Measurements from ENCODE around the gene LHX2. TPM values are rescaled to one million over a fixed set of nuclear protein-coding genes. Genes with fewer than 3 reads are reported as not detected.
"Not testable (repeated sequence)": the region's sequence is repeated elsewhere in the genome, so short reads cannot be mapped to it uniquely, and the experiment has no call there.

LHX2 gene, protein sequence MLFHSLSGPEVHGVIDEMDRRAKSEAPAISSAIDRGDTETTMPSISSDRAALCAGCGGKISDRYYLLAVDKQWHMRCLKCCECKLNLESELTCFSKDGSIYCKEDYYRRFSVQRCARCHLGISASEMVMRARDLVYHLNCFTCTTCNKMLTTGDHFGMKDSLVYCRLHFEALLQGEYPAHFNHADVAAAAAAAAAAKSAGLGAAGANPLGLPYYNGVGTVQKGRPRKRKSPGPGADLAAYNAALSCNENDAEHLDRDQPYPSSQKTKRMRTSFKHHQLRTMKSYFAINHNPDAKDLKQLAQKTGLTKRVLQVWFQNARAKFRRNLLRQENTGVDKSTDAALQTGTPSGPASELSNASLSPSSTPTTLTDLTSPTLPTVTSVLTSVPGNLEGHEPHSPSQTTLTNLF
- total RNA-seq: not detected

GRCh38 chr9:124011460-124012301 is at the start of gene LHX2:
TSS of gene LHX2 (plus strand) at chr9:124011768. CDS start at chr9:124012349, 581 bp downstream.
- H3K27ac Mint-ChIP-seq: no peak within 1 kb of the TSS
- H3K4me1 Mint-ChIP-seq: peaks cover 18% of the 10 kb centered on the region
- peaks cover 74% of the 10 kb centered on the region for H3K27me3 Mint-ChIP-seq
- DNase-seq: no peak
- H3K4me3 Mint-ChIP-seq: no peak within 1 kb of the TSS
- no peaks in the 10 kb centered on the region for H3K9me3 Mint-ChIP-seq
- CTCF ChIA-PET: no interaction called here
- peaks cover 15% of the 10 kb centered on the region for H3K36me3 Mint-ChIP-seq (ENCODE audit: low read depth)
- POLR2A ChIA-PET: no interaction called here

DNA sequence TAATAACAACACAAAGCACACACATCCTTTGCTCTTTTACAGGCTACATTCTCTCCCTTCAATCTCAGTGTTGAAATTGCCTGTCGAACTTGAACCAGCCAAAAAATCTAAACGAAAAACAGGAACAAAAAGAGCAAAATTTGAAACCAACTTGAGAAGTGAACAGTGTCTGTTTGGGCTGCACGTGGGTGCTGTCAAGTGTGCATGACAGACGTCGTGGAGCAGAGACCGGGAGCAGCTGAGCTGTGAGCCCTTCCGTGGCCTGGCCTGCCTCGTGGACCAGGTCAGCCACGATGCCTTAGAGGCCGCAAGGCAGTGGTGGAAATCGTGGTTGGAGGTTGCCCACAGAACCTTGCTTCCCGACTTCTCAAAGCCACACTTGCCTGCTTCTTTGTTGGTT is 46.8 kb upstream of the LHX2 start:
- Mint-ChIP-seq H3K27me3 (peaks cover 18% of the 10 kb centered on the region), H3K36me3 (ENCODE audit: low read depth) (no peaks in the 10 kb centered on the region), H3K4me1 (peaks cover 1% of the 10 kb centered on the region), H3K9me3 (no peaks in the 10 kb centered on the region), H3K27ac (no peak overlapping the region), H3K4me3 (no peak overlapping the region)
- DNase-seq: no peak
- ChIA-PET POLR2A (interaction anchor here (0.6 kb wide), 1 partner anchor 127 kb away, joined by 3 read pairs; no protein-coding TSS in a partner anchor), CTCF (no interaction called here)

GRCh38 chr9:123965801-123966686 is 45.5 kb upstream of the LHX2 start:
- Mint-ChIP-seq H3K27me3 (peaks cover 17% of the 10 kb centered on the region), H3K36me3 (ENCODE audit: low read depth) (no peaks in the 10 kb centered on the region), H3K9me3 (no peaks in the 10 kb centered on the region), H3K4me3 (no peak overlapping the region), H3K4me1 (peaks cover 1% of the 10 kb centered on the region), H3K27ac (no peak overlapping the region)
- ChIA-PET CTCF (no interaction called here), POLR2A (no interaction called here)
- no peak for DNase-seq

DNA sequence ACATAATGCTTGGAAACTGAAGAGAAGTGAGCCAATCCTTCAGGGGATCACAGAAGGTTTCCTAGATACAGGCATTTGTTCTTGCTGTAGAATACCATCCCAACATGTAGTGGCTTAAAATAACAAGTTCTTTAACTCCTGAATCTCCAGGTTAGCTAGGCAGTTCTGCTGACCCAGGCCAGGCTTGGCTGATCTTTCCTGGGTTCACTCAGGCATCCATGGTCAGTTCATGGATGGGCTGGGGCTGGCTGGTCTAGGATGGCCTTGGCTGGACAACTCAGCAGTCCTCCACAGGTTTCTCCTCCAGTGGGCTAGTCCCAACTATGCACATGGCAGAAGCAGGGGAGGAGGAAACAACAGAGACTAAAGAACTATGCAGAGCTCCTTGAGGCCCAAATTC is 44.2 kb upstream of the LHX2 start:
- Mint-ChIP-seq H3K4me3 (no peak overlapping the region), H3K27me3 (peaks cover 16% of the 10 kb centered on the region), H3K36me3 (ENCODE audit: low read depth) (no peaks in the 10 kb centered on the region), H3K4me1 (peaks cover 1% of the 10 kb centered on the region), H3K27ac (no peak overlapping the region), H3K9me3 (no peaks in the 10 kb centered on the region)
- ChIA-PET CTCF (no interaction called here), POLR2A (no interaction called here)
- no peak for DNase-seq

DNA sequence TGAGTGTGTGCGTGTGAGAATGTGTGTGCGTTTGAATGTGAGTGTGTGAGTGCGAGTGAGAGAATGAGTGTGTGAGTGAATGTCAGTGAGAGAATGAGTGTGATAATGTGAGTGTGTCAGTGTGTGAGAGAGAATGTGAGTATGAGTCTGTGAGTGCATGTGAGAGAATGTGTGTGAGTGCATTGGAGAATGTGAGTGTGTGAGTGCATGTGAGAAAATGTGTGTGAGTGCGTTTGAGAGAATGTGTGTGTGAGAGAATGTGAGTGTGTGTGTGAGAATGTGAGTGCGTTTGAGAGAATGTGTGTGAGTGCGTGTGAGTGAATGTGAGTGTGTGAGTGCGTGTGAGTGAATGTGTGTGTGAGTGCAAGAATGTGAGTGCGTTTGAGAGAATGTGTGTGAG is 39.0 kb upstream of the LHX2 start:
- no peak overlapping the region for H3K27ac Mint-ChIP-seq
- no peaks in the 10 kb centered on the region for H3K36me3 Mint-ChIP-seq (ENCODE audit: low read depth)
- ChIA-PET CTCF (no interaction called here), POLR2A (no interaction called here)
- peaks cover 6% of the 10 kb centered on the region for H3K27me3 Mint-ChIP-seq
- no peak overlapping the region for H3K4me3 Mint-ChIP-seq
- no peaks in the 10 kb centered on the region for H3K9me3 Mint-ChIP-seq
- no peaks in the 10 kb centered on the region for H3K4me1 Mint-ChIP-seq
- DNase-seq: no peak

DNA sequence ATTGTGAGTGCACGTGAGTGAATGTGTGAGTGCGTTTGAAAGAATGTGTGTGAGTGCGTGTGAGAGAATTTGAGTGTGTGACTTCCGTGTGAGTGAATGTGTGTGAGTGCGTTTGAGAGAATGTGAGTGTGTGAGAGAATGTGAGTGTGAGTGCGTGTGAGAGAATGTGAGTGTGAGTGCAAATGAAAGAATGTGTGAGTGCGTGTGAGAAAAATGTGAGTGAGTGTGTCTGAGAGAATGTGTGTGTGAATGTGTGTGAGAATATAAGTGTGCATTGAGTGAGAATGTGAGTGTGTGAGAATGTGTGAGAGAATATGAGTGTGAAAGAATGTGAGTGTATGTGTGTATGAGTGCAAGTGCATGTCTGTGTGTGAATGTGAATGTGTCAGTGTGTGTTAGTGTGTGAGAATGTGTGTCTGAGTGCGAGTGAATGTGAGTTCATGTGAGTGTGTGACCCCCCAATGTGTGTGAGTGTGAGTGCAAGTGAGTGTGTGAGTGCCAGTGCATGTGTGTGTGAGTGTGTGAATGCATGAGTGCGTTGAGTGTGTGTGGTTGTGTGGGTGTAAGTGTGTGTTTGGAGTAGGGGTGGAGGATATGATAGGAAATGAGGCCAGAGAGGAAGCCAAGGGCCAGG is 37.9 kb upstream of the LHX2 start:
- Mint-ChIP-seq H3K27me3 (peaks cover 6% of the 10 kb centered on the region), H3K4me3 (no peak overlapping the region), H3K27ac (no peak overlapping the region), H3K4me1 (no peaks in the 10 kb centered on the region), H3K36me3 (ENCODE audit: low read depth) (no peaks in the 10 kb centered on the region), H3K9me3 (no peaks in the 10 kb centered on the region)
- POLR2A ChIA-PET: no interaction called here
- DNase-seq: no peak
- CTCF ChIA-PET: no interaction called here

DNA sequence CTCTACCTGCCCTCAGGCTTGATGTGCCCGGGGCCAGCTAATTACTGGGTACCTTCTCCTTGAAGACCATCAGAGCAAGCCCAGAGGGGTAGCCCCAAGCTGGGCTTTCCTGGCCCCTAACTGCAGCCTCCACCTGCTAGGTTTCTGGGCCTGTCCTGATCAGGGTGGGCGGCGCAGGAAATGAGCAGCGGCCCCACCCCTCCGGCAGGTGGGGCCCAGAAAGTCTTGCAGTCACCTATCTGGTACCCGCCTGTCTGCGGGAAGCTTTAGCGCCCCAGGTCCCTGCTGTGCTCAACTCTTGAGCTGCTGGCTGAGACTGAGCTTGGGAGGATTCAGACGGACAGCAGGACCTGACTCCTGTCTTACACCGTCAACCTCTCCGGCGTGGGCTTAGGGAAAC is 37.1 kb upstream of the LHX2 start:
- DNase-seq: no peak
- Mint-ChIP-seq H3K36me3 (ENCODE audit: low read depth) (no peaks in the 10 kb centered on the region), H3K27ac (no peak overlapping the region), H3K27me3 (peaks cover 12% of the 10 kb centered on the region), H3K4me3 (no peak overlapping the region), H3K9me3 (no peaks in the 10 kb centered on the region), H3K4me1 (no peaks in the 10 kb centered on the region)
- ChIA-PET POLR2A (no interaction called here), CTCF (no interaction called here)

- Mint-ChIP-seq H3K27me3 (peaks cover 16% of the 10 kb centered on the region), H3K36me3 (ENCODE audit: low read depth) (no peaks in the 10 kb centered on the region)
- CTCF ChIA-PET: interaction anchor here (0.7 kb wide), 1 partner anchor 433 kb away, joined by 3 read pairs; no protein-coding TSS in a partner anchor
These were observed 35.7 kb upstream of the LHX2 start for GRCh38 chr9:123975871-123976270.

DNA sequence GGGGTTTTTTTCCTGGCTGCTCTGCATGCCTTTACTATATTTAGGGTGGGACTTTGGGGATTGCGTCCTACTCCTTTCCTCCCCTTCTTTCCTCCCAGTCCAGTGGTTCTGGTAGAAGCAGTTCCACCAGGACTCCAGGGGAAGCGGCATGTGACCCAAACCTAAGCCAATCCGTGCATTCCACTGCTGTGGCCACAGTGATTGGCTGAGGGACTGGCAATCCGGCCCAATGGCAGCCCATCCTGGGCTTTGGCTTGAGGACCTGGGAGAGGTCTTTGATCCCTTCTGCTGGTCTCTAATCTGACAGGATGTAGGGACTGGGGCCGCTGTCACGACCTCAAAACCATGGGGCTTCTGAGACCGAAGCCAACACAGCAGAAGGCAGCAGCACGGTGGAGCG is 35.0 kb upstream of the LHX2 start:
- POLR2A ChIA-PET; H3K4me3 Mint-ChIP-seq; DNase-seq; H3K36me3 Mint-ChIP-seq (ENCODE audit: low read depth); H3K4me1 Mint-ChIP-seq; H3K27ac Mint-ChIP-seq; H3K9me3 Mint-ChIP-seq; CTCF ChIA-PET: not testable (repeated sequence)
- H3K27me3 Mint-ChIP-seq: peaks cover 19% of the 10 kb centered on the region

More at GRCh38 chr9:123975871-123976270, 35.7 kb upstream of the LHX2 start:
- H3K9me3 Mint-ChIP-seq: no peaks in the 10 kb centered on the region
- H3K4me1 Mint-ChIP-seq: no peaks in the 10 kb centered on the region
- DNase-seq: no peak
- no peak overlapping the region for H3K4me3 Mint-ChIP-seq
- H3K27ac Mint-ChIP-seq: no peak overlapping the region
- POLR2A ChIA-PET: no interaction called here

- Mint-ChIP-seq H3K27ac (no peak overlapping the region), H3K9me3 (no peaks in the 10 kb centered on the region), H3K4me1 (no peaks in the 10 kb centered on the region), H3K4me3 (no peak overlapping the region), H3K27me3 (peaks cover 23% of the 10 kb centered on the region), H3K36me3 (ENCODE audit: low read depth) (no peaks in the 10 kb centered on the region)
- no peak for DNase-seq
- CTCF ChIA-PET: interaction anchor here (0.6 kb wide), 1 partner anchor 254 kb away, joined by 3 read pairs; no protein-coding TSS in a partner anchor
- POLR2A ChIA-PET: no interaction called here
These were observed 32.6 kb upstream of the LHX2 start for GRCh38 chr9:123978981-123979380.

- Mint-ChIP-seq H3K27me3 (peaks cover 27% of the 10 kb centered on the region), H3K4me1 (no peaks in the 10 kb centered on the region), H3K27ac (no peak overlapping the region), H3K36me3 (ENCODE audit: low read depth) (no peaks in the 10 kb centered on the region), H3K4me3 (no peak overlapping the region), H3K9me3 (no peaks in the 10 kb centered on the region)
- ChIA-PET POLR2A (no interaction called here), CTCF (no interaction called here)
- DNase-seq: no peak
These were observed 29.0 kb upstream of the LHX2 start for GRCh38 chr9:123982535-123982934.

- Mint-ChIP-seq H3K27ac (no peak overlapping the region), H3K4me1 (no peaks in the 10 kb centered on the region), H3K36me3 (ENCODE audit: low read depth) (no peaks in the 10 kb centered on the region), H3K4me3 (no peak overlapping the region), H3K27me3 (peaks cover 27% of the 10 kb centered on the region), H3K9me3 (no peaks in the 10 kb centered on the region)
- no peak for DNase-seq
- POLR2A ChIA-PET: no interaction called here
- CTCF ChIA-PET: no interaction called here
These were observed 28.5 kb upstream of the LHX2 start for GRCh38 chr9:123983047-123983446.

- Mint-ChIP-seq H3K4me3 (no peak overlapping the region), H3K36me3 (ENCODE audit: low read depth) (no peaks in the 10 kb centered on the region), H3K9me3 (no peaks in the 10 kb centered on the region), H3K27me3 (peaks cover 24% of the 10 kb centered on the region), H3K4me1 (no peaks in the 10 kb centered on the region), H3K27ac (no peak overlapping the region)
- POLR2A ChIA-PET: no interaction called here
- CTCF ChIA-PET: no interaction called here
- no peak for DNase-seq
These were observed 26.8 kb upstream of the LHX2 start for GRCh38 chr9:123984802-123985201.
